B cell (primary cell): Measurements from ENCODE around the gene WDR36. TPM values are rescaled to one million over a fixed set of nuclear protein-coding genes. Genes with fewer than 3 reads are reported as not detected.

Experiments
- ATAC-seq: fragments of 200-7000 bp; cut with Tn5 transposase; one replicate; pipeline ENCODE4 v1.10.0; 2021; ENCODE audit warnings: low read depth, mild to moderate bottlenecking, moderate number of reproducible peaks, moderate library complexity
- CTCF ChIA-PET: fragments of 350-600 bp; sonication (Branson Sonifier 250); formaldehyde crosslinking; loops from one replicate; lab custom pipeline; 2021; ENCODE audit warnings: antibody characterized with exemption, inconsistent platforms; lab: Charles Lee
- POLR2A ChIA-PET: fragments of 350-600 bp; sonication (Branson Sonifier 250); formaldehyde crosslinking; loops from one replicate; lab custom pipeline; 2021; ENCODE audit warnings: antibody characterized with exemption; lab: Charles Lee
- DNase-seq: peaks from one replicate; pipeline ENCODE4 v3.0.0; 2013
- H2AFZ ChIP-seq: 2 replicates; pipeline ENCODE4 v1.6.1; 2012; ENCODE audit warnings: mild to moderate bottlenecking, low read depth, low read length; ENCODE audit not compliant: insufficient read depth, poor library complexity, severe bottlenecking
- H3K27ac ChIP-seq, 2 donors: 1 replicate in 1 of 2; 2 replicates in 1 of 2; pipeline ENCODE4 v1.5.1; 2012 to 2013; ENCODE audit warnings: low read length in 2 of 2, mild to moderate bottlenecking in 2 of 2, moderate library complexity in 1 of 2
- H3K27me3 ChIP-seq, 4 experiments: fragments of 200-600 bp in 1 of 4; sonication (generic) in 1 of 4; replicated peaks in 1 of 4; 1 replicate in 2 of 4; 2 replicates in 2 of 4; pipeline versions ENCODE4 v1.6.1 to v1.7.0; 2013 to 2016; ENCODE audit warnings: low read length in 3 of 4, mild to moderate bottlenecking in 2 of 4, mixed read lengths in 1 of 4, moderate library complexity in 1 of 4; ENCODE audit not compliant: insufficient read depth in 4 of 4, control insufficient read depth in 3 of 4; ENCODE audit errors: control extremely low read depth in 1 of 4
- H3K36me3 ChIP-seq, 2 experiments: replicated peaks in 1 of 2; 1 replicate in 1 of 2; 2 replicates in 1 of 2; pipeline versions ENCODE4 v1.6.1 to v1.7.1; 2013; ENCODE audit warnings: low read length in 1 of 2; ENCODE audit not compliant: insufficient read depth in 2 of 2, control insufficient read depth in 1 of 2; ENCODE audit errors: control extremely low read depth in 1 of 2, extremely low read depth in 1 of 2
- H3K4me1 ChIP-seq, 2 donors: fragments of 200-600 bp in 1 of 2; sonication (generic) in 1 of 2; 1 replicate in 1 of 2; 2 replicates in 1 of 2; pipeline versions ENCODE4 v1.5.1 to v1.6.1; 2013 to 2017; ENCODE audit warnings: low read length in 2 of 2; ENCODE audit not compliant: control insufficient read depth in 2 of 2, insufficient read depth in 2 of 2
- H3K4me2 ChIP-seq: replicated peaks from 2 replicates; pipeline ENCODE3; 2012; ENCODE audit warnings: mild to moderate bottlenecking, low read depth, low read length; ENCODE audit not compliant: poor library complexity, severe bottlenecking
- H3K4me3 ChIP-seq, 5 experiments: fragments of 200-600 bp in 1 of 5; sonication (generic) in 1 of 5; 1 replicate in 3 of 5; 2 replicates in 2 of 5; pipeline versions ENCODE4 v1.5.1 to v1.7.0; 2011 to 2016; ENCODE audit warnings: low read length in 4 of 5, mild to moderate bottlenecking in 4 of 5, low read depth in 2 of 5, control low read depth in 1 of 5, moderate library complexity in 1 of 5; ENCODE audit not compliant: insufficient read depth in 1 of 5; ENCODE audit errors: control extremely low read depth in 1 of 5, extremely low read depth in 1 of 5
- H3K79me2 ChIP-seq: fragments of 200-600 bp; sonication (generic); one replicate; pipeline ENCODE4 v1.6.0; 2016; ENCODE audit warnings: low read length; ENCODE audit not compliant: control insufficient read depth, insufficient read depth
- H3K9ac ChIP-seq: fragments of 200-600 bp; sonication (generic); 2 replicates; pipeline ENCODE4 v1.6.1; 2017; ENCODE audit warnings: mild to moderate bottlenecking, low read length, moderate library complexity
- H3K9me3 ChIP-seq, 3 donors: one replicate each; pipeline versions ENCODE4 v1.6.1 to v1.7.1; 2013; ENCODE audit warnings: low read length in 2 of 3; ENCODE audit not compliant: control insufficient read depth in 2 of 3, insufficient read depth in 1 of 3; ENCODE audit errors: control extremely low read depth in 1 of 3
- H4K20me1 ChIP-seq: 2 replicates; pipeline ENCODE4 v1.6.0; 2012; ENCODE audit warnings: mild to moderate bottlenecking, low read length; ENCODE audit not compliant: insufficient read depth, control insufficient read depth, poor library complexity, severe bottlenecking
- H3K27ac Mint-ChIP-seq: one replicate; pipeline ENCODE4 v1.8.0; 2021; ENCODE audit warnings: mixed read lengths
- H3K27me3 Mint-ChIP-seq: one replicate; pipeline ENCODE4 v1.8.0; 2021; ENCODE audit warnings: mixed read lengths
- H3K4me1 Mint-ChIP-seq: one replicate; pipeline ENCODE4 v1.8.0; 2021; ENCODE audit warnings: mixed read lengths
- H3K4me3 Mint-ChIP-seq: one replicate; pipeline ENCODE4 v1.8.0; 2021; ENCODE audit warnings: mixed read lengths
- H3K9me3 Mint-ChIP-seq: one replicate; pipeline ENCODE4 v1.8.0; 2022; ENCODE audit warnings: mixed read lengths; ENCODE audit not compliant: insufficient read depth
- CTCF ChIP-seq: fragments of 200-600 bp; IDR thresholded peaks from one replicate; pipeline ENCODE4 v1.8.0; 2022; ENCODE audit warnings: antibody characterized with exemption, mild to moderate bottlenecking
- EZH2 ChIP-seq: IDR thresholded peaks from 2 replicates; pipeline ENCODE4 v1.6.1; 2012; ENCODE audit warnings: borderline replicate concordance, low read depth, mild to moderate bottlenecking, moderate library complexity, low read length; ENCODE audit not compliant: insufficient read depth, poor library complexity, severe bottlenecking
- WGBS: methylation state at CpG from one replicate; pipeline ENCODE4 v1.1.5; 2013; ENCODE audit warnings: missing lambda C conversion rate; ENCODE audit not compliant: insufficient coverage; 5-methylcytosine and 5-hydroxymethylcytosine counted together
- intact Hi-C: fragments of 100-400 bp; cut with micrococcal nuclease; formaldehyde crosslinking; loops from one replicate; pipeline ENCODE4 v1.10.0; 2022
- polyA plus RNA-seq: library from polyadenylated mRNA; depleted of rRNA; stranded (reverse); fragments of >200 nt; gene quantifications from 2 replicates; pipeline ENCODE4 v1.2.3, GENCODE V29; 2012
- total RNA-seq, 2 donors: library from RNA; stranded (reverse); fragments of 120-200 nt in 1 of 2; gene quantifications; 1 replicate in 1 of 2; 2 replicates in 1 of 2; pipeline versions ENCODE4 v1.2.3 to v1.2.4, GENCODE V29; 2013 to 2022

WDR36 gene
- total and polyA plus RNA-seq, 2 donors (not counting 1 experiment from before 2014, with no cell fraction given) = 6.0 to 35.2 TPM

GRCh38 chr5:111153483-111153882 is 61.3 kb downstream of the WDR36 start:
- no peak for ATAC-seq
- ChIA-PET CTCF (no interaction called here), POLR2A (no interaction called here)
- Histone ChIP-seq H3K79me2 (no peaks in the 10 kb centered on the region), H3K27me3 (peaks cover 0 to 2% (median 0%) of the 10 kb centered on the region in 4 experiments), H3K27ac (no peak overlapping the region), H3K9me3 (no peaks in the 10 kb centered on the region), H3K4me3 (no peak overlapping the region), H2AFZ (no peak overlapping the region), H4K20me1 (no peaks in the 10 kb centered on the region), H3K9ac (no peak overlapping the region), H3K4me2 (no peak overlapping the region), H3K36me3 (no peaks in the 10 kb centered on the region), H3K4me1 (no peaks in the 10 kb centered on the region)
- no peak for DNase-seq
- WGBS = no CpG with 5 or more reads among the region's 1 CpG
- intact Hi-C loops = no loop called here
- no peaks in the 10 kb centered on the region for H3K4me1 Mint-ChIP-seq
- H3K27ac Mint-ChIP-seq = no peak overlapping the region
- TF ChIP-seq CTCF (no peak), EZH2 (no peak)
- peaks cover 37% of the 10 kb centered on the region for H3K27me3 Mint-ChIP-seq
- H3K9me3 Mint-ChIP-seq = no peaks in the 10 kb centered on the region
- no peak overlapping the region for H3K4me3 Mint-ChIP-seq

DNA sequence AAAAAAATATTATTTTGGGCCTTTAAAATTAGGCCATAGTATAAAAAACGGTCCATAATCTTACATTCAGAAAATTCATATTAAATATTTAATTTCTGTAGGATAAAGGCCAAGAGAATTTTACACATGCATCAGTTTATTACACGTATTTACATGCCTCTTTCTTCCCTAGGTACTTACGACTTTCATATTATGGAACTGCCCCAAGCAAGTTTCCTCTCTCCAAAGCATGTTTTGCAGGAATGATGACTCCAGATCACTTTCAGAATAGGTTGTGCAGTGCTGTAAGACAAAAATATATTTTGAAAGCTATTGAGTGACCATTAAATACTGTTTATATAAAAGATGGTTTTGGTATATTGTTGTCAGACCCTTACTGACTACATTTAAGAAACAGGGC is 61.8 kb downstream of the WDR36 start:
- H3K36me3 ChIP-seq = no peaks in the 10 kb centered on the region
- ChIA-PET POLR2A (no interaction called here), CTCF (no interaction called here)
- Mint-ChIP-seq H3K9me3 (no peaks in the 10 kb centered on the region), H3K27me3 (peaks cover 40% of the 10 kb centered on the region), H3K4me3 (no peak overlapping the region), H3K4me1 (no peaks in the 10 kb centered on the region), H3K27ac (no peak overlapping the region)
- DNase-seq = no peak
- no peak overlapping the region for H3K4me3 ChIP-seq
- H2AFZ ChIP-seq = no peak overlapping the region
- intact Hi-C loops = no loop called here
- no peak overlapping the region for H3K27ac ChIP-seq
- peaks cover 0 to 2% (median 0%) of the 10 kb centered on the region in 4 experiments for H3K27me3 ChIP-seq
- WGBS = no CpG with 5 or more reads among the region's 3 CpGs
- ATAC-seq = no peak
- no peaks in the 10 kb centered on the region for H3K79me2 ChIP-seq
- H3K4me1 ChIP-seq = no peaks in the 10 kb centered on the region
- H4K20me1 ChIP-seq = no peaks in the 10 kb centered on the region
- H3K9me3 ChIP-seq = no peaks in the 10 kb centered on the region
- H3K4me2 ChIP-seq = no peak overlapping the region
- no peak overlapping the region for H3K9ac ChIP-seq
- TF ChIP-seq EZH2 (no peak), CTCF (no peak)
